PC-9 (cell line): Measurements from ENCODE around the gene HCFC1R1. TPM values are rescaled to one million over a fixed set of nuclear protein-coding genes. Genes with fewer than 3 reads are reported as not detected.
A peak's percentile ranks its signal among the peaks of the same experiment; 100 is the strongest.

ENCODE experiments used
- BruUV-seq: library from RNA; stranded (reverse); fragments of 400-500 nt; replicated peaks from 2 replicates; lab custom pipeline; 2021; lab: Mats Ljungman, UMichigan
- CTCF ChIA-PET: fragments of 300-600 bp; sonication (Branson Sonifier 250); formaldehyde crosslinking; loops from one replicate; lab custom pipeline; 2022; ENCODE audit warnings: antibody characterized with exemption; lab: Charles Lee
- POLR2A ChIA-PET: fragments of 300-600 bp; sonication (Branson Sonifier 250); formaldehyde crosslinking; loops from one replicate; lab custom pipeline; 2022; ENCODE audit warnings: antibody characterized with exemption; ENCODE audit not compliant: unreplicated experiment; lab: Charles Lee
- DNase-seq, 2 experiments: peaks; one replicate each; pipeline versions ENCODE4 v3.0.0 to v3.0.0-alpha.2; 2015 to 2022; ENCODE audit warnings: mixed read lengths in 1 of 2
- H2AFZ ChIP-seq: fragments of 200-600 bp; sonication (generic); 2 replicates; pipeline ENCODE4 v1.8.1; 2017; ENCODE audit warnings: antibody characterized with exemption
- H3F3A ChIP-seq: fragments of 200-600 bp; sonication (generic); 2 replicates; pipeline ENCODE4 v1.8.1; 2017; ENCODE audit warnings: antibody characterized with exemption, mild to moderate bottlenecking, low read depth; ENCODE audit not compliant: insufficient read depth
- H3K27ac ChIP-seq: fragments of 200-600 bp; sonication (generic); 2 replicates; pipeline ENCODE4 v1.6.1; 2016; ENCODE audit warnings: mixed run types
- H3K27me3 ChIP-seq: fragments of 200-600 bp; sonication (generic); 2 replicates; pipeline ENCODE4 v1.6.1; 2016; ENCODE audit warnings: low read depth, mixed run types; ENCODE audit not compliant: insufficient read depth
- H3K36me3 ChIP-seq: fragments of 200-600 bp; sonication (generic); 2 replicates; pipeline ENCODE4 v1.6.1; 2016; ENCODE audit warnings: low read depth, mixed run types
- H3K4me1 ChIP-seq: fragments of 200-600 bp; sonication (generic); replicated peaks from 2 replicates; pipeline ENCODE4 v1.6.1; 2016; ENCODE audit warnings: mixed run types; ENCODE audit not compliant: insufficient read depth
- H3K4me2 ChIP-seq: fragments of 200-600 bp; sonication (generic); 2 replicates; pipeline ENCODE4 v1.6.1; 2017; ENCODE audit warnings: mixed run types
- H3K4me3 ChIP-seq: fragments of 200-600 bp; sonication (generic); 2 replicates; pipeline ENCODE4 v1.6.1; 2016; ENCODE audit warnings: mixed run types
- H3K79me2 ChIP-seq: fragments of 200-600 bp; sonication (generic); 2 replicates; pipeline ENCODE4 v1.6.1; 2017; ENCODE audit warnings: low read depth, mixed run types
- H3K9me2 ChIP-seq: fragments of 200-600 bp; sonication (generic); 2 replicates; pipeline ENCODE4 v1.8.1; 2017; ENCODE audit warnings: mild to moderate bottlenecking; ENCODE audit not compliant: insufficient read depth
- H3K9me3 ChIP-seq: fragments of 200-600 bp; sonication (generic); 2 replicates; pipeline ENCODE4 v1.8.1; 2016; ENCODE audit warnings: low read depth; ENCODE audit not compliant: insufficient read depth
- H4K20me1 ChIP-seq: fragments of 200-600 bp; sonication (generic); 2 replicates; pipeline ENCODE4 v1.8.1; 2017; ENCODE audit not compliant: insufficient read depth
- CTCF ChIP-seq: fragments of 200-600 bp; sonication (generic); conservative IDR thresholded peaks from 2 replicates; pipeline ENCODE4 v1.6.1; 2017; ENCODE audit warnings: mixed run types, antibody characterized with exemption, mild to moderate bottlenecking, moderate library complexity
- EZH2 ChIP-seq: fragments of 200-600 bp; sonication (generic); IDR thresholded peaks from 2 replicates; pipeline ENCODE4 v1.8.0; 2017; ENCODE audit warnings: antibody characterized with exemption, low read depth
- intact Hi-C: fragments of 100-400 bp; cut with micrococcal nuclease; formaldehyde crosslinking; loops from one replicate; pipeline ENCODE4 v1.10.0; 2022; ENCODE audit not compliant: unreplicated experiment
- total RNA-seq: library from RNA; stranded (reverse); gene quantifications from 2 replicates; pipeline ENCODE4 v1.2.3, GENCODE V29; 2021

HCFC1R1 gene
- total RNA-seq, 1 experiment from 2014 or later, result 118 TPM

- no TSS peak for BruUV-seq
- peak; percentile 26; the same call in 1 of the 2 replicates for TF ChIP-seq CTCF
- TF ChIP-seq EZH2, result no peak
- H3F3A ChIP-seq, result peaks cover 71% of the 10 kb centered on the region
- peak overlapping the region; percentile 86 for H3K27ac ChIP-seq
- POLR2A ChIA-PET, result interaction anchor here (0.6 to 1.8 kb wide), 2 partner anchors 9 to 32 kb away, joined by 4 to 25 read pairs; partner anchors contain the start of genes HCFC1R1, THOC6 and TNFRSF12A
- peak overlapping the region; percentile 62 for H2AFZ ChIP-seq
- H3K9me2 ChIP-seq, result no peaks in the 10 kb centered on the region
- intact Hi-C loops, result no loop called here
- H3K9me3 ChIP-seq, result no peaks in the 10 kb centered on the region
- H3K4me2 ChIP-seq, result peak overlapping the region; percentile 71
- peak overlapping the region; percentile 37; the same call in 1 of the 2 replicates for H3K4me3 ChIP-seq
- CTCF ChIA-PET, result interaction anchor here (0.6 to 0.7 kb wide), 2 partner anchors 14 to 15 kb away, joined by 5 to 6 read pairs; no protein-coding TSS in a partner anchor
- no peaks in the 10 kb centered on the region for H3K27me3 ChIP-seq
- DNase-seq, result peak in 1 of 2 experiments; percentile 68
- no peaks in the 10 kb centered on the region for H4K20me1 ChIP-seq
- no peaks in the 10 kb centered on the region for H3K36me3 ChIP-seq
- peaks cover 65% of the 10 kb centered on the region for H3K4me1 ChIP-seq
- peaks cover 7% of the 10 kb centered on the region; the same call in 1 of the 2 replicates for H3K79me2 ChIP-seq
Measured at GRCh38 chr16:3013491-3013951, 10.2 kb downstream of the HCFC1R1 start.

DNA sequence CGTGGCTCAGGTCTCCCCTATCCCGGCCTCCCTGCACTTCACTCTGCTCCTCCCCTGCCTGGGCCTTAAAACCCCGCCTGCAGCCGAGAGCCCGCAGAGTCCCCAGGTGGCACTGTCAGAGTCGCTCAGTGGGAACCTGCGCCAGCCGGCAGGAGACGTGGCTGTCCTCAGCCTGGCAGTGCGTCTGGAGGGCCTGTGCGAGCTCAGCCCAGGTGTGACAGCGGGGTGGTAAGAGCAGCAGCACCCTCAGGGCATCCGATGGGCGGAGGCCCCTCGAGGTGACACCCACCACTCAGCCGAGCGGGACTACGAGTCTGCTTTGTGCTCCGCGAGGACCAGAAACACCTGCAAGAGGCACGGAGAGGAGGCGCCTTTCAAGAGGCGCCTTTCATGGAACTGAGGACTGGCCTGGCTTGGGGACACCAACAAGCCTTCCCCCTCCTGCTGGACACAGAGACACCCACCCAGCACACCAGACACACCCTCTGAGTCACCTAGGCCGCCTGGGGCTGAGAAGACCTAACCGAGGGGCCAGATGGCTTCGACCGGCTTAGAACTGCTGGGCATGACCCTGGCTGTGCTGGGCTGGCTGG, 10.8 kb downstream of the HCFC1R1 start, which contains the start of gene CLDN9:
Gene CLDN9, plus strand, starts transcription at position 96 of the 593 bp plus-strand sequence. Its CDS starts 440 bp downstream, at position 536.
- peak; percentile 88 for DNase-seq
- Histone ChIP-seq H3K9me2 (no peaks in the 10 kb centered on the region), H3K36me3 (no peaks in the 10 kb centered on the region), H3F3A (peaks cover 72% of the 10 kb centered on the region), H3K9me3 (no peaks in the 10 kb centered on the region), H4K20me1 (no peaks in the 10 kb centered on the region), H3K27ac (peak within 1 kb of the TSS; percentile 86), H3K4me2 (peak within 1 kb of the TSS; percentile 71), H3K79me2 (peaks cover 7% of the 10 kb centered on the region; the same call in 1 of the 2 replicates), H3K27me3 (no peaks in the 10 kb centered on the region), H3K4me1 (peaks cover 71% of the 10 kb centered on the region), H2AFZ (peak within 1 kb of the TSS; percentile 62), H3K4me3 (peak within 1 kb of the TSS; percentile 37; the same call in 1 of the 2 replicates)
- intact Hi-C loops, result no loop called here
- no TSS peak for BruUV-seq
- POLR2A ChIA-PET, result interaction anchor here (0.8 to 1.8 kb wide), 3 partner anchors 9 to 22 kb away, joined by 7 to 29 read pairs (median 25); partner anchors contain the start of genes HCFC1R1, THOC6 and TNFRSF12A
- CTCF ChIA-PET, result interaction anchor here (0.6 to 1.3 kb wide), 3 partner anchors 9 to 18 kb away, joined by 3 to 6 read pairs (median 5); no protein-coding TSS in a partner anchor
- TF ChIP-seq CTCF, result no peak
- TF ChIP-seq EZH2, result no peak

GRCh38 chr16:3012246-3012645, 11.5 kb downstream of the HCFC1R1 start:
- TSS peak; percentile 16 for BruUV-seq
- Histone ChIP-seq H3K4me3 (peak overlapping the region; percentile 37; the same call in 1 of the 2 replicates), H2AFZ (no peak overlapping the region), H3K27me3 (no peaks in the 10 kb centered on the region), H3K79me2 (peaks cover 7% of the 10 kb centered on the region; the same call in 1 of the 2 replicates), H3K9me3 (no peaks in the 10 kb centered on the region), H3K36me3 (no peaks in the 10 kb centered on the region), H3K9me2 (no peaks in the 10 kb centered on the region), H3F3A (peaks cover 75% of the 10 kb centered on the region), H3K27ac (peak overlapping the region; percentile 86), H3K4me1 (peaks cover 78% of the 10 kb centered on the region), H4K20me1 (no peaks in the 10 kb centered on the region), H3K4me2 (peak overlapping the region; percentile 71)
- DNase-seq, result peak in 1 of 2 experiments; percentile 71
- intact Hi-C loops, result no loop called here
- CTCF ChIA-PET, result interaction anchor here (0.7 to 1.3 kb wide), 4 partner anchors 8 to 1241 kb away, joined by 3 to 5 read pairs (median 4); partner anchors contain the start of gene FLYWCH2
- POLR2A ChIA-PET, result interaction anchor here (0.8 to 1.8 kb wide), 3 partner anchors 9 to 21 kb away, joined by 7 to 29 read pairs (median 25); partner anchors contain the start of genes HCFC1R1, THOC6 and TNFRSF12A
- TF ChIP-seq CTCF (no peak), EZH2 (no peak)
